Left lung (tissue), 10 donors: ENCODE data around the gene TAS1R3. TPM values are rescaled to one million over a fixed set of nuclear protein-coding genes. Genes with fewer than 3 reads are reported as not detected.

Source experiments
- ATAC-seq: fragments of 200-7000 bp; cut with Tn5 transposase; one replicate; pipeline ENCODE4 v1.9.1; 2020; ENCODE audit warnings: moderate library complexity
- DNase-seq, 4 donors: peaks; one replicate each; pipeline ENCODE4 v3.0.0-alpha.2; 2013 to 2020
- H3K27ac ChIP-seq, 2 donors: fragments of 200-600 bp; sonication (generic) in 1 of 2; one replicate each; pipeline versions ENCODE4 v1.5.0 to v1.8.0; 2020 to 2021
- H3K27me3 ChIP-seq, 2 donors: fragments of 200-600 bp; sonication (generic) in 1 of 2; one replicate each; pipeline versions ENCODE4 v1.5.0 to v1.8.0; 2020 to 2021
- H3K36me3 ChIP-seq, 2 donors: fragments of 200-600 bp; sonication (generic) in 1 of 2; one replicate each; pipeline versions ENCODE4 v1.5.0 to v1.8.0; 2020 to 2021
- H3K4me1 ChIP-seq, 2 donors: fragments of 200-600 bp; one replicate each; pipeline ENCODE4 v1.8.0; 2021
- H3K4me3 ChIP-seq, 2 donors: fragments of 200-600 bp; sonication (generic) in 1 of 2; one replicate each; pipeline versions ENCODE4 v1.5.0 to v1.8.0; 2020 to 2021; ENCODE audit warnings: mild to moderate bottlenecking in 1 of 2
- H3K9me3 ChIP-seq, 2 donors: fragments of 200-600 bp; sonication (generic) in 1 of 2; one replicate each; pipeline versions ENCODE4 v1.5.0 to v1.8.0; 2020 to 2021
- CTCF ChIP-seq, 2 donors: fragments of 200-600 bp; sonication (generic) in 1 of 2; IDR thresholded peaks; one replicate each; pipeline versions ENCODE4 v1.5.0 to v1.8.0; 2021; ENCODE audit warnings: antibody characterized with exemption in 2 of 2
- intact Hi-C, 2 donors: fragments of 100-400 bp; cut with DNase I; formaldehyde crosslinking; loops; one replicate each; pipeline versions ENCODE4 v1.11.2 to v1.14.2; 2022
- polyA plus RNA-seq, 6 donors: library from polyadenylated mRNA; unstranded; fragments of 120-200 nt; gene quantifications; one replicate each; pipeline ENCODE4 v1.2.1, GENCODE V29; 2013; ENCODE audit not compliant: insufficient read length in 6 of 6
- total RNA-seq, 2 donors: library from RNA; stranded (reverse); fragmentation: NEBNext Ultra II Directional; extraction: Animal tissue kit (Norgen Biotek cat#: 25700); gene quantifications; one replicate each; pipeline ENCODE4 v1.2.1, GENCODE V29; 2021
- donor health status: DM: no; HTN: yes; CAD: no.
- donor health status: DM: no; HTN: no; CAD: no.

The TAS1R3 gene
- total and polyA plus RNA-seq, 8 donors, result 0.20 to 0.75 (median 0.34) TPM

- Histone ChIP-seq H3K36me3 (no peaks in the 10 kb centered on the region), H3K9me3 (no peaks in the 10 kb centered on the region), H3K4me3 (no peak overlapping the region), H3K27me3 (peaks cover 4 to 84% of the 10 kb centered on the region in 2 donors), H3K27ac (peak overlapping the region; percentile 46 to 87), H3K4me1 (peaks cover 17 to 19% of the 10 kb centered on the region in 2 donors)
- ATAC-seq (peak; percentile 4), DNase-seq (peak in 1 of 4 donors; percentile 72)
- no peak for TF ChIP-seq CTCF (IDR thresholded peaks at IDR 0.05)
- intact Hi-C loops, result no loop called here
Measured at GRCh38 chr1:1359664-1360468, 28.8 kb downstream of the TAS1R3 start.

DNA sequence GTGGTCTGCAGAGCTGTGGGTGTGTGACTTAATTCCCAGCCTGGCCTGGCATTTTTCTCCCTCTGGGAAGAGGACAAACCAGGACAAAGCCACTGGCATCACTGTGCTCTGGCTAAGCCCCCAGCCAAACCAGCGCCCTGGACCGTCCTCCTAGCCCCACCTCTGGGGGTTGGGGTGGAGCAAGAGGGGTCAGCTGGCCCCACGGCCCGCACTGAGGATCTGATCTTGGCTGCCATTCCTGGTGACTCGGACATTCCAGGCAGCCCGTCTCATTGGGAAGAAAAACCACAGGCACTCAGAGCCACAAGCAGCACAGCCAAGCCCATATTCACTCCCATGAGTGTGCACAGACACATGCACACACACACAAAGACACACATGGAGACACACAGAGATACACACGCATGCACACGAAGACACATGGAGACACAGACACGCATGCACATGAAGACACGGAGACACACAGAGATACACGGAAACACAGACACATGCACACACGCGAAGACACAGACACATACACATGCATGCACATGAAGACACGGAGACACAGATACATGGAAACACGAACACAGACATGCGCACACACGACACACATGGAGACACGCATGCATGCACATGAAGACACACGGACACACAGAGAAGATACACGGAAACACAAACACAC, 29.6 kb downstream of the TAS1R3 start:
- Histone ChIP-seq H3K36me3 (no peaks in the 10 kb centered on the region), H3K27me3 (peaks cover 0 to 76% of the 10 kb centered on the region in 2 donors), H3K4me1 (peaks cover 13% of the 10 kb centered on the region in 2 donors), H3K4me3 (no peak overlapping the region), H3K27ac (peak overlapping the region; percentile 46 to 87), H3K9me3 (no peaks in the 10 kb centered on the region)
- no peak for TF ChIP-seq CTCF (IDR thresholded peaks at IDR 0.05)
- DNase-seq (peak in 2 of 4 donors; percentile 72 to 82), ATAC-seq (peak; percentile 63)
- intact Hi-C loops, result no loop called here

DNA sequence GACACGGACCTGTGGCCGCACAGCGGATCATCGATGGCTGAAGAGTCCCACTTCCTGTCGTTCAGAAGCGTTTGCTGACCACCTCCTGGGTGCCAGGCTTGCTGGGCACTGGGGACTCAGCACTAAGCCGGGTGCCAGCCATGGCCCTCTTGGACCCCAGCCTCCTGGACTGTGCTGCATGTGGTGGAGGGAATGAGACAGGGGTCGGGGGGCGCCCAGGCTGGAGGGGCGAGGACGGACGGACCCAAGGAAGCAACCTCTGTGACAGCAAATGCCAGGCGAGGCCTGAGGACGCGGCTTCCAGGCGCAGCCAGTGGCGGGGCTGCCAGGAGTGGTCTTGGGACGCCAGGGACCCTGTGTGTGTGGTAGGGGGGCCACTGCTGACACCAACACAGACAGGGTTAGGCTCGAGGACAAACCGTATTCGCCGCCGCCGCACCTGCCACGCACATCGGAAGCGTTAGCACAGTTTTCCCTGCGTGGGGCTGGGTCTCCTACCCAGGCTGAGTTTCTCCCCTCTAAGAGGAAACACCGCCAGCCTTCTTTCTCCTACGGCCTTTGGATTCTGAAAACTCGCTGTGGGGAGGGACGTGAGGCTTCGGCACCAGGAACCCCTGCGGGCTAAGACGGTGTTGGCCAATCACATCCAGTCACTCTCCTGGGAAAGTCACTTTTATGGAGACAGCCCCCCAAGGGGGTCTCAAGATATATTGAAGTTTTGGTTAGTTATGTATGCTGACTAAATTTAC, 30.3 kb downstream of the TAS1R3 start:
- intact Hi-C loops, result no loop called here
- Histone ChIP-seq H3K4me1 (peaks cover 13% of the 10 kb centered on the region in 2 donors), H3K4me3 (no peak overlapping the region), H3K27ac (peak overlapping the region; percentile 48 to 87), H3K27me3 (peaks cover 0 to 68% of the 10 kb centered on the region in 2 donors), H3K36me3 (no peaks in the 10 kb centered on the region), H3K9me3 (no peaks in the 10 kb centered on the region)
- DNase-seq, result peak in 1 of 4 donors; percentile 68
- TF ChIP-seq CTCF (IDR thresholded peaks at IDR 0.05), result no peak
- ATAC-seq, result no peak

DNA sequence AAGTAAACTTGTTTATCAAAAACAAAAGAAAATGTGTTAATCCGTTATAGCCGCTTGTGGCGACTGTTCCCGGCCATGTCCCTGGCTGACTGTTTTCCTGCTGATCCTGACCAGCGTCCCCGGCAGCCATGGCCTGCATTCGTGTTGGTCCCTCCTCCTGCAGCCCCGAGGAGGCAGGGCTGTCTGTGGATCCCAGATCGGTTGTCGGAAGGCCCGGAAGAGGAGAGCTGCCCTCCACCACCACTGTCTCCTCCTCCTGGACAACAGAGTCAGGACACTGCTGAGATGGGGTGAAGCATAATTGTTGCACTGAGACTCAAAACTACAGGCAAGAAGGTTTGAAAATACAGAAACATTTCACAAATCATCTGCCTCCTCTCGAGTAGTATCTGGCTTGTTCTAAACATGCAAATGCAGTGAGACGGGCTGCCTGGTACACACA, 30.9 kb downstream of the TAS1R3 start:
- TF ChIP-seq CTCF (IDR thresholded peaks at IDR 0.05), result no peak
- no peaks in the 10 kb centered on the region for H3K9me3 ChIP-seq
- peaks cover 13% of the 10 kb centered on the region in 2 donors for H3K4me1 ChIP-seq
- intact Hi-C loops, result no loop called here
- H3K27ac ChIP-seq, result peak overlapping the region; percentile 48 to 87
- H3K4me3 ChIP-seq, result no peak overlapping the region
- H3K27me3 ChIP-seq, result peaks cover 0 to 62% of the 10 kb centered on the region in 2 donors
- DNase-seq, result peak in 2 of 4 donors; percentile 63 to 65
- no peak for ATAC-seq
- H3K36me3 ChIP-seq, result no peaks in the 10 kb centered on the region
